ENCODE data around the gene SLC26A9. TPM values are rescaled to one million over a fixed set of nuclear protein-coding genes. Genes with fewer than 3 reads are reported as not detected.

Gene SLC26A9
- total RNA-seq, 6 experiments from 2014 or later = 0.09 TPM; not detected in 5

DNA sequence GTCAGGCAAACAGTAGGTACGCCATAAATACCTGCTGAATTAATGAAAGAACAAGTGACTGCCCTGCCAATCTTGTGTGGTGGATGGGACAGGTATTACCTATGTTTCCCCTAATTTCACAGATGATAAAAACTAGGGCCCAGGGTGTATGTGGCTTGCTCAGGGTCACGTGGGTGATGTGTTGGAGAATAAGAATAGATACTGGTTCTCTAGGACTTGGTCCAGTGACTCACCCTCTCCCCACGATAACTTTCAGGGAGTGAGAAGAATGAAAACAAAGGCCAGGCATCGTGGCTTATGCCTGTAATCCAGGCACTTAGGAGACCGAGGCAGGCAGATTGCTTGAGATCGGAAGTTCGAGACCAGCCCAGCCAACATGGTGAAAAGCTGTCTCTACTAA is 26.7 kb downstream of the SLC26A9 start:
- Histone ChIP-seq H3K4me3 (no peak overlapping the region), H3K36me3 (no peaks in the 10 kb centered on the region), H3K27ac (no peak overlapping the region), H3K4me1 (no peaks in the 10 kb centered on the region), H3K27me3 (no peaks in the 10 kb centered on the region), H3K9me3 (no peaks in the 10 kb centered on the region)
- WGBS (ENCODE audit: insufficient coverage, low coverage, low lambda C conversion rate, missing lambda C conversion rate) = 74% methylated on average over 7 of the region's 7 CpGs
- no peak for ATAC-seq
- intact Hi-C loops (cut with DNase I) = loop anchor here in 1 of 2 donors (10.0 kb wide), 1 partner anchor 122 kb away; no protein-coding TSS in a partner anchor
- DNase-seq = no peak
- TF ChIP-seq, protein P1, sequence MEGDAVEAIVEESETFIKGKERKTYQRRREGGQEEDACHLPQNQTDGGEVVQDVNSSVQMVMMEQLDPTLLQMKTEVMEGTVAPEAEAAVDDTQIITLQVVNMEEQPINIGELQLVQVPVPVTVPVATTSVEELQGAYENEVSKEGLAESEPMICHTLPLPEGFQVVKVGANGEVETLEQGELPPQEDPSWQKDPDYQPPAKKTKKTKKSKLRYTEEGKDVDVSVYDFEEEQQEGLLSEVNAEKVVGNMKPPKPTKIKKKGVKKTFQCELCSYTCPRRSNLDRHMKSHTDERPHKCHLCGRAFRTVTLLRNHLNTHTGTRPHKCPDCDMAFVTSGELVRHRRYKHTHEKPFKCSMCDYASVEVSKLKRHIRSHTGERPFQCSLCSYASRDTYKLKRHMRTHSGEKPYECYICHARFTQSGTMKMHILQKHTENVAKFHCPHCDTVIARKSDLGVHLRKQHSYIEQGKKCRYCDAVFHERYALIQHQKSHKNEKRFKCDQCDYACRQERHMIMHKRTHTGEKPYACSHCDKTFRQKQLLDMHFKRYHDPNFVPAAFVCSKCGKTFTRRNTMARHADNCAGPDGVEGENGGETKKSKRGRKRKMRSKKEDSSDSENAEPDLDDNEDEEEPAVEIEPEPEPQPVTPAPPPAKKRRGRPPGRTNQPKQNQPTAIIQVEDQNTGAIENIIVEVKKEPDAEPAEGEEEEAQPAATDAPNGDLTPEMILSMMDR (IDR thresholded peaks at IDR 0.05) = no peak
- no peak for TF ChIP-seq POLR2A (IDR thresholded peaks at IDR 0.05)

- TF ChIP-seq, protein P1 (IDR thresholded peaks at IDR 0.05) = no peak
- no peaks in the 10 kb centered on the region for H3K4me1 ChIP-seq
- H3K4me3 ChIP-seq = no peak overlapping the region
- H3K36me3 ChIP-seq = no peaks in the 10 kb centered on the region
- no peaks in the 10 kb centered on the region for H3K27me3 ChIP-seq
- ATAC-seq (no peak), DNase-seq (no peak)
- H3K27ac ChIP-seq = no peak overlapping the region
- H3K9me3 ChIP-seq = no peaks in the 10 kb centered on the region
- intact Hi-C loops (cut with DNase I) = loop anchor here in 1 of 2 donors (10.0 kb wide), 1 partner anchor 121 kb away; no protein-coding TSS in a partner anchor
- 56% methylated on average over 5 of the region's 10 CpGs for WGBS (ENCODE audit: insufficient coverage, low coverage, low lambda C conversion rate, missing lambda C conversion rate)
Measured at GRCh38 chr1:205915354-205915990, 27.8 kb downstream of the SLC26A9 start.

- TF ChIP-seq, protein P1 (IDR thresholded peaks at IDR 0.05) = no peak
- TF ChIP-seq POLR2A (IDR thresholded peaks at IDR 0.05) = no peak
- H3K4me3 ChIP-seq = no peak overlapping the region
- H3K27me3 ChIP-seq = no peaks in the 10 kb centered on the region
- H3K9me3 ChIP-seq = no peaks in the 10 kb centered on the region
- DNase-seq (no peak), ATAC-seq (no peak)
- WGBS (ENCODE audit: insufficient coverage, low coverage, low lambda C conversion rate, missing lambda C conversion rate) = 73% methylated on average over 4 of the region's 7 CpGs
- H3K4me1 ChIP-seq = no peaks in the 10 kb centered on the region
- intact Hi-C loops (cut with DNase I) = loop anchor here (5.0 to 10.0 kb wide), 2 partner anchors 120 to 122 kb away; no protein-coding TSS in a partner anchor
- H3K27ac ChIP-seq = no peak overlapping the region
- H3K36me3 ChIP-seq = no peaks in the 10 kb centered on the region
Measured at GRCh38 chr1:205914730-205915129, 28.5 kb downstream of the SLC26A9 start.

DNA sequence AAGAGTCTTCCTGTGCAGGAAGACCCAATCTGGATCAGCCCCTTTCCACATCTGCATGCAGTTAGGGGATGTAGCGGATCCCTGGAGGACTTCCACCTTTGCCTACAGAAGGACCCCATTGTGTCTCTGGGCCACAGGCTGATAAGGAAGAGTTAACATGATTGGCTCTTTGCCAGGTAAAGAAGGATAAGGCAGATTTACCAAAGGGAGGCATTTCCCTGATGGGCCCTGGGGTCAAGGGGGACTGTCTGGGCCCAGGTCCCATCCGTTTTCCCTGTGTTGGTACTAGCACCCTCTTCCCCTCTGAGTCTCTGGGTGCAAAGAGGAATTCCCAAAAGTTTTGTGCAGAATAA is 29.1 kb downstream of the SLC26A9 start:
- TF ChIP-seq, protein P1 (IDR thresholded peaks at IDR 0.05) = no peak
- TF ChIP-seq POLR2A (IDR thresholded peaks at IDR 0.05) = no peak
- ATAC-seq (no peak), DNase-seq (no peak)
- 83% methylated on average over 1 of the region's 2 CpGs for WGBS (ENCODE audit: insufficient coverage, low coverage, low lambda C conversion rate, missing lambda C conversion rate)
- H3K36me3 ChIP-seq = no peaks in the 10 kb centered on the region
- no peak overlapping the region for H3K27ac ChIP-seq
- H3K4me3 ChIP-seq = no peak overlapping the region
- intact Hi-C loops (cut with DNase I) = loop anchor here (5.0 to 10.0 kb wide), 2 partner anchors 119 to 122 kb away; no protein-coding TSS in a partner anchor
- H3K27me3 ChIP-seq = no peaks in the 10 kb centered on the region
- no peaks in the 10 kb centered on the region for H3K4me1 ChIP-seq
- no peaks in the 10 kb centered on the region for H3K9me3 ChIP-seq
